ENCODE measurements around the gene AQP12A.

Gene AQP12A

GRCh38 chr2:240708457-240708856 lies 16.8 kb downstream of the AQP12A start:
- peaks cover 4% of the 10 kb centered on the region for H3K36me3 Mint-ChIP-seq (ENCODE audit: insufficient read depth)
- H3K27me3 Mint-ChIP-seq, result peaks cover 41% of the 10 kb centered on the region
- H3K9me3 Mint-ChIP-seq, result no peaks in the 10 kb centered on the region
- H3K4me3 Mint-ChIP-seq, result no peak overlapping the region
- DNase-seq (ENCODE audit: low spot score in 2 of 2), result no peak
- H3K4me1 Mint-ChIP-seq, result peaks cover 13% of the 10 kb centered on the region
- ATAC-seq (replicated peaks; ENCODE audit: extremely low read depth, poor library complexity, severe bottlenecking), result no peak
- no peak overlapping the region for H3K27ac Mint-ChIP-seq (ENCODE audit: low read depth)

- Mint-ChIP-seq H3K27me3 (peaks cover 21% of the 10 kb centered on the region), H3K4me1 (no peaks in the 10 kb centered on the region)
Measured at GRCh38 chr2:240711296-240711695, 19.6 kb downstream of the AQP12A start.

GRCh38 chr2:240711701-240712100 lies 20.0 kb downstream of the AQP12A start:
- DNase-seq (ENCODE audit: low spot score in 2 of 2) (no peak), ATAC-seq (replicated peaks; ENCODE audit: extremely low read depth, poor library complexity, severe bottlenecking) (no peak)
- H3K9me3 Mint-ChIP-seq, result no peaks in the 10 kb centered on the region
- no peak overlapping the region for H3K27ac Mint-ChIP-seq (ENCODE audit: low read depth)
- no peak overlapping the region for H3K4me3 Mint-ChIP-seq
- peaks cover 21% of the 10 kb centered on the region for H3K27me3 Mint-ChIP-seq
- H3K4me1 Mint-ChIP-seq, result no peaks in the 10 kb centered on the region
- H3K36me3 Mint-ChIP-seq (ENCODE audit: insufficient read depth), result no peaks in the 10 kb centered on the region

More at GRCh38 chr2:240711296-240711695, 19.6 kb downstream of the AQP12A start:
- Mint-ChIP-seq H3K27ac (ENCODE audit: low read depth) (no peak overlapping the region), H3K36me3 (ENCODE audit: insufficient read depth) (no peaks in the 10 kb centered on the region), H3K4me3 (no peak overlapping the region), H3K9me3 (no peaks in the 10 kb centered on the region)
- ATAC-seq (replicated peaks; ENCODE audit: extremely low read depth, poor library complexity, severe bottlenecking) (no peak), DNase-seq (ENCODE audit: low spot score in 2 of 2) (no peak)

- Mint-ChIP-seq H3K9me3 (no peaks in the 10 kb centered on the region), H3K4me3 (no peak overlapping the region), H3K36me3 (ENCODE audit: insufficient read depth) (no peaks in the 10 kb centered on the region), H3K4me1 (no peaks in the 10 kb centered on the region), H3K27me3 (peaks cover 21% of the 10 kb centered on the region), H3K27ac (ENCODE audit: low read depth) (no peak overlapping the region)
- no peak for DNase-seq (ENCODE audit: low spot score in 2 of 2)
- ATAC-seq (replicated peaks; ENCODE audit: extremely low read depth, poor library complexity, severe bottlenecking), result no peak
Measured at GRCh38 chr2:240712121-240712520, 20.5 kb downstream of the AQP12A start.

GRCh38 chr2:240713071-240713927 lies 21.6 kb downstream of the AQP12A start:
- no peak overlapping the region for H3K4me3 Mint-ChIP-seq
- H3K27me3 Mint-ChIP-seq, result peaks cover 21% of the 10 kb centered on the region
- ATAC-seq (replicated peaks; ENCODE audit: extremely low read depth, poor library complexity, severe bottlenecking), result no peak
- no peak for DNase-seq (ENCODE audit: low spot score in 2 of 2)
- no peaks in the 10 kb centered on the region for H3K9me3 Mint-ChIP-seq
- H3K27ac Mint-ChIP-seq (ENCODE audit: low read depth), result no peak overlapping the region
- no peaks in the 10 kb centered on the region for H3K36me3 Mint-ChIP-seq (ENCODE audit: insufficient read depth)
- H3K4me1 Mint-ChIP-seq, result no peaks in the 10 kb centered on the region

GRCh38 chr2:240713928-240714746 lies 22.5 kb downstream of the AQP12A start:
- no peak overlapping the region for H3K27ac Mint-ChIP-seq (ENCODE audit: low read depth)
- H3K4me1 Mint-ChIP-seq, result no peaks in the 10 kb centered on the region
- H3K36me3 Mint-ChIP-seq (ENCODE audit: insufficient read depth), result no peaks in the 10 kb centered on the region
- no peaks in the 10 kb centered on the region for H3K9me3 Mint-ChIP-seq
- peaks cover 20% of the 10 kb centered on the region for H3K27me3 Mint-ChIP-seq
- no peak overlapping the region for H3K4me3 Mint-ChIP-seq
- DNase-seq (ENCODE audit: low spot score in 2 of 2) (no peak), ATAC-seq (replicated peaks; ENCODE audit: extremely low read depth, poor library complexity, severe bottlenecking) (no peak)

GRCh38 chr2:240714747-240715725 lies 23.4 kb downstream of the AQP12A start:
- H3K27ac Mint-ChIP-seq (ENCODE audit: low read depth), result no peak overlapping the region

GRCh38 chr2:240716130-240716798 lies 24.6 kb downstream of the AQP12A start:
- no peaks in the 10 kb centered on the region for H3K36me3 Mint-ChIP-seq (ENCODE audit: insufficient read depth)
- H3K27me3 Mint-ChIP-seq, result peaks cover 3% of the 10 kb centered on the region
- H3K4me1 Mint-ChIP-seq, result no peaks in the 10 kb centered on the region
- no peaks in the 10 kb centered on the region for H3K9me3 Mint-ChIP-seq
- H3K4me3 Mint-ChIP-seq, result no peak overlapping the region
- DNase-seq (ENCODE audit: low spot score in 2 of 2) (no peak), ATAC-seq (replicated peaks; ENCODE audit: extremely low read depth, poor library complexity, severe bottlenecking) (no peak)
- no peak overlapping the region for H3K27ac Mint-ChIP-seq (ENCODE audit: low read depth)

More at GRCh38 chr2:240714747-240715725, 23.4 kb downstream of the AQP12A start:
- Mint-ChIP-seq H3K27me3 (peaks cover 12% of the 10 kb centered on the region), H3K36me3 (ENCODE audit: insufficient read depth) (no peaks in the 10 kb centered on the region), H3K4me1 (no peaks in the 10 kb centered on the region), H3K9me3 (no peaks in the 10 kb centered on the region), H3K4me3 (no peak overlapping the region)
- no peak for ATAC-seq (replicated peaks; ENCODE audit: extremely low read depth, poor library complexity, severe bottlenecking)
- no peak for DNase-seq (ENCODE audit: low spot score in 2 of 2)

- H3K4me3 Mint-ChIP-seq, result no peak overlapping the region
Measured at GRCh38 chr2:240717181-240717641, 25.5 kb downstream of the AQP12A start.

GRCh38 chr2:240717681-240718581 lies 26.3 kb downstream of the AQP12A start:
- no peak for ATAC-seq (replicated peaks; ENCODE audit: extremely low read depth, poor library complexity, severe bottlenecking)

More at GRCh38 chr2:240717181-240717641, 25.5 kb downstream of the AQP12A start:
- H3K4me1 Mint-ChIP-seq, result no peaks in the 10 kb centered on the region
- H3K27me3 Mint-ChIP-seq, result no peaks in the 10 kb centered on the region
- H3K36me3 Mint-ChIP-seq (ENCODE audit: insufficient read depth), result no peaks in the 10 kb centered on the region
- H3K27ac Mint-ChIP-seq (ENCODE audit: low read depth), result no peak overlapping the region
- ATAC-seq (replicated peaks; ENCODE audit: extremely low read depth, poor library complexity, severe bottlenecking), result no peak
- no peak for DNase-seq (ENCODE audit: low spot score in 2 of 2)
- H3K9me3 Mint-ChIP-seq, result no peaks in the 10 kb centered on the region

More at GRCh38 chr2:240717681-240718581, 26.3 kb downstream of the AQP12A start:
- no peaks in the 10 kb centered on the region for H3K9me3 Mint-ChIP-seq
- H3K4me1 Mint-ChIP-seq, result no peaks in the 10 kb centered on the region
- no peak overlapping the region for H3K27ac Mint-ChIP-seq (ENCODE audit: low read depth)
- no peaks in the 10 kb centered on the region for H3K36me3 Mint-ChIP-seq (ENCODE audit: insufficient read depth)
- no peaks in the 10 kb centered on the region for H3K27me3 Mint-ChIP-seq
- DNase-seq (ENCODE audit: low spot score in 2 of 2), result no peak
- H3K4me3 Mint-ChIP-seq, result no peak overlapping the region
